Activated T-cell treated with anti-CD3 and anti-CD28 coated beads, Interleukin-2, amount 50 U/mL, for 4 hours (primary cell): ENCODE data around the gene DCT. TPM values are rescaled to one million over a fixed set of nuclear protein-coding genes. Genes with fewer than 3 reads are reported as not detected.
"Not testable (repeated sequence)": the region's sequence is repeated elsewhere in the genome, so short reads cannot be mapped to it uniquely, and the experiment has no call there.

Experiments
- ATAC-seq, 2 donors: fragments of 200-7000 bp; cut with Tn5 transposase; one replicate each; pipeline ENCODE4 v1.10.0; 2021
- DNase-seq: peaks from one replicate; pipeline ENCODE4 v3.0.0-alpha.2; 2020
- H3K27me3 Mint-ChIP-seq: one replicate; pipeline ENCODE4 v1.8.0; 2021; ENCODE audit warnings: low read depth, mixed read lengths
- H3K36me3 Mint-ChIP-seq: one replicate; pipeline ENCODE4 v1.8.0; 2022; ENCODE audit warnings: mixed read lengths; ENCODE audit not compliant: insufficient read depth
- H3K4me1 Mint-ChIP-seq: one replicate; pipeline ENCODE4 v1.8.0; 2021; ENCODE audit warnings: low read depth, mixed read lengths
- H3K4me3 Mint-ChIP-seq: one replicate; pipeline ENCODE4 v1.8.0; 2021; ENCODE audit warnings: mild to moderate bottlenecking, moderate library complexity, mixed read lengths
- H3K9me3 Mint-ChIP-seq: one replicate; pipeline ENCODE4 v1.8.0; 2021; ENCODE audit warnings: mixed read lengths
- total RNA-seq, 3 donors: library from RNA; stranded (reverse); gene quantifications; one replicate each; pipeline ENCODE4 v1.2.1, GENCODE V29; 2021

Gene DCT
- not detected for total RNA-seq

GRCh38 chr13:94479616-94480015 is at the start of gene DCT:
Gene DCT, minus strand, starts transcription at chr13:94479682. Its CDS starts 427 bp downstream, at chr13:94479255.
- Mint-ChIP-seq H3K4me1 (no peaks in the 10 kb centered on the region), H3K27me3 (peaks cover 2% of the 10 kb centered on the region), H3K36me3 (no peaks in the 10 kb centered on the region), H3K9me3 (no peaks in the 10 kb centered on the region), H3K4me3 (no peak within 1 kb of the TSS)
- no peak for ATAC-seq
- DNase-seq = no peak

GRCh38 chr13:94526956-94527355 is 47.5 kb upstream of the DCT start:
- not testable (repeated sequence) for ATAC-seq, H3K27me3 Mint-ChIP-seq, DNase-seq, H3K4me1 Mint-ChIP-seq, H3K36me3 Mint-ChIP-seq, H3K4me3 Mint-ChIP-seq, H3K9me3 Mint-ChIP-seq

- Mint-ChIP-seq H3K4me1 (no peaks in the 10 kb centered on the region), H3K36me3 (peaks cover 2% of the 10 kb centered on the region), H3K27me3 (no peaks in the 10 kb centered on the region), H3K9me3 (peaks cover 2% of the 10 kb centered on the region), H3K4me3 (no peak overlapping the region)
- DNase-seq (no peak), ATAC-seq (no peak)
Measured at GRCh38 chr13:94525781-94526180, 46.3 kb upstream of the DCT start.

- DNase-seq (no peak), ATAC-seq (no peak)
- Mint-ChIP-seq H3K9me3 (no peaks in the 10 kb centered on the region), H3K27me3 (no peaks in the 10 kb centered on the region), H3K4me1 (no peaks in the 10 kb centered on the region), H3K4me3 (no peak overlapping the region), H3K36me3 (peaks cover 2% of the 10 kb centered on the region)
Measured at GRCh38 chr13:94524407-94524806, 44.9 kb upstream of the DCT start.

GRCh38 chr13:94520001-94520400 is 40.5 kb upstream of the DCT start:
- H3K27me3 Mint-ChIP-seq = no peaks in the 10 kb centered on the region
- ATAC-seq (no peak), DNase-seq (no peak)
- H3K36me3 Mint-ChIP-seq = no peaks in the 10 kb centered on the region
- H3K9me3 Mint-ChIP-seq = peaks cover 3% of the 10 kb centered on the region
- H3K4me3 Mint-ChIP-seq = no peak overlapping the region
- no peaks in the 10 kb centered on the region for H3K4me1 Mint-ChIP-seq

GRCh38 chr13:94516456-94516855 is 37.0 kb upstream of the DCT start:
- DNase-seq (no peak), ATAC-seq (no peak)
- Mint-ChIP-seq H3K4me1 (no peaks in the 10 kb centered on the region), H3K9me3 (peaks cover 3% of the 10 kb centered on the region), H3K36me3 (no peaks in the 10 kb centered on the region), H3K4me3 (no peak overlapping the region), H3K27me3 (no peaks in the 10 kb centered on the region)

- no peak overlapping the region for H3K4me3 Mint-ChIP-seq
- ATAC-seq (no peak), DNase-seq (no peak)
- H3K4me1 Mint-ChIP-seq = no peaks in the 10 kb centered on the region
- H3K27me3 Mint-ChIP-seq = no peaks in the 10 kb centered on the region
- peaks cover 4% of the 10 kb centered on the region for H3K9me3 Mint-ChIP-seq
- no peaks in the 10 kb centered on the region for H3K36me3 Mint-ChIP-seq
Measured at GRCh38 chr13:94515911-94516310, 36.4 kb upstream of the DCT start.

- no peak for DNase-seq
- Mint-ChIP-seq H3K36me3 (no peaks in the 10 kb centered on the region), H3K9me3 (peaks cover 8% of the 10 kb centered on the region), H3K27me3 (no peaks in the 10 kb centered on the region), H3K4me3 (no peak overlapping the region), H3K4me1 (no peaks in the 10 kb centered on the region)
- no peak for ATAC-seq
Measured at GRCh38 chr13:94515374-94515773, 35.9 kb upstream of the DCT start.

- peaks cover 8% of the 10 kb centered on the region for H3K9me3 Mint-ChIP-seq
- no peaks in the 10 kb centered on the region for H3K36me3 Mint-ChIP-seq
- ATAC-seq (no peak), DNase-seq (no peak)
- H3K4me3 Mint-ChIP-seq = no peak overlapping the region
- H3K27me3 Mint-ChIP-seq = no peaks in the 10 kb centered on the region
- H3K4me1 Mint-ChIP-seq = peaks cover 5% of the 10 kb centered on the region
Measured at GRCh38 chr13:94513026-94513425, 33.5 kb upstream of the DCT start.

- peaks cover 2% of the 10 kb centered on the region for H3K9me3 Mint-ChIP-seq
- peaks cover 16% of the 10 kb centered on the region for H3K4me1 Mint-ChIP-seq
- H3K27me3 Mint-ChIP-seq = no peaks in the 10 kb centered on the region
- H3K4me3 Mint-ChIP-seq = no peak overlapping the region
- DNase-seq = no peak
- ATAC-seq = no peak
- H3K36me3 Mint-ChIP-seq = no peaks in the 10 kb centered on the region
Measured at GRCh38 chr13:94505730-94506129, 26.2 kb upstream of the DCT start.

GRCh38 chr13:94503851-94504250 is 24.4 kb upstream of the DCT start:
- Mint-ChIP-seq H3K4me3 (no peak overlapping the region), H3K9me3 (no peaks in the 10 kb centered on the region), H3K4me1 (peaks cover 16% of the 10 kb centered on the region), H3K27me3 (no peaks in the 10 kb centered on the region), H3K36me3 (no peaks in the 10 kb centered on the region)
- DNase-seq (no peak), ATAC-seq (no peak)

- H3K36me3 Mint-ChIP-seq, DNase-seq, H3K4me3 Mint-ChIP-seq, H3K9me3 Mint-ChIP-seq, ATAC-seq, H3K4me1 Mint-ChIP-seq, H3K27me3 Mint-ChIP-seq: not testable (repeated sequence)
Measured at GRCh38 chr13:94498831-94499230, 19.3 kb upstream of the DCT start.

GRCh38 chr13:94495806-94496205 is 16.3 kb upstream of the DCT start:
- Mint-ChIP-seq H3K9me3 (no peaks in the 10 kb centered on the region), H3K36me3 (no peaks in the 10 kb centered on the region), H3K27me3 (no peaks in the 10 kb centered on the region), H3K4me1 (no peaks in the 10 kb centered on the region), H3K4me3 (no peak overlapping the region)
- DNase-seq (no peak), ATAC-seq (no peak)

GRCh38 chr13:94494026-94494425 is 14.5 kb upstream of the DCT start:
- H3K4me3 Mint-ChIP-seq = no peak overlapping the region
- H3K27me3 Mint-ChIP-seq = no peaks in the 10 kb centered on the region
- no peak for ATAC-seq
- no peaks in the 10 kb centered on the region for H3K4me1 Mint-ChIP-seq
- no peaks in the 10 kb centered on the region for H3K9me3 Mint-ChIP-seq
- no peaks in the 10 kb centered on the region for H3K36me3 Mint-ChIP-seq
- DNase-seq = no peak

GRCh38 chr13:94487043-94487442 is 7.6 kb upstream of the DCT start:
- no peak for ATAC-seq

GRCh38 chr13:94483970-94484369 is 4.5 kb upstream of the DCT start:
- Mint-ChIP-seq H3K4me3 (no peak overlapping the region), H3K36me3 (no peaks in the 10 kb centered on the region), H3K4me1 (no peaks in the 10 kb centered on the region), H3K9me3 (no peaks in the 10 kb centered on the region), H3K27me3 (peaks cover 3% of the 10 kb centered on the region)
- ATAC-seq (no peak), DNase-seq (no peak)

More at GRCh38 chr13:94487043-94487442, 7.6 kb upstream of the DCT start:
- Mint-ChIP-seq H3K27me3 (peaks cover 3% of the 10 kb centered on the region), H3K4me1 (no peaks in the 10 kb centered on the region), H3K4me3 (no peak overlapping the region), H3K9me3 (no peaks in the 10 kb centered on the region), H3K36me3 (no peaks in the 10 kb centered on the region)
- no peak for DNase-seq
